Naive thymus-derived CD8-positive, alpha-beta T cell (primary cell): Measurements from ENCODE around the gene ADARB2. TPM values are rescaled to one million over a fixed set of nuclear protein-coding genes. Genes with fewer than 3 reads are reported as not detected.
"Not testable (repeated sequence)": the region's sequence is repeated elsewhere in the genome, so short reads cannot be mapped to it uniquely, and the experiment has no call there.

Experiments
- ATAC-seq, 2 donors: fragments of 150-1000 bp; cut with Tn5 transposase in 1 of 2; sonication (Bioruptor Pico), chemical (Tn5 transposase) in 1 of 2; 1 replicate in 1 of 2; 2 replicates in 1 of 2; pipeline ENCODE4 v1.10.0; 2021; ENCODE audit warnings: mild to moderate bottlenecking in 2 of 2, moderate library complexity in 2 of 2
- POLR2A ChIA-PET: fragments of 350-600 bp; sonication (Branson Sonifier 250); formaldehyde crosslinking; loops from one replicate; lab custom pipeline; 2021; ENCODE audit warnings: antibody characterized with exemption; lab: Charles Lee
- DNase-seq, 10 donors: peaks; one replicate each; pipeline versions ENCODE4 v3.0.0 to v3.0.0-alpha.2; 2020 to 2022
- H3K27ac Mint-ChIP-seq, 10 donors: one replicate each; pipeline ENCODE4 v1.8.0; 2020 to 2022; ENCODE audit warnings: mild to moderate bottlenecking in 10 of 10, mixed read lengths in 10 of 10, moderate library complexity in 4 of 10, inconsistent platforms in 1 of 10
- H3K27me3 Mint-ChIP-seq, 5 donors: one replicate each; pipeline ENCODE4 v1.8.0; 2021 to 2022; ENCODE audit warnings: mixed read lengths in 5 of 5
- H3K36me3 Mint-ChIP-seq, 3 donors: one replicate each; pipeline ENCODE4 v1.8.0; 2020 to 2022; ENCODE audit warnings: mixed read lengths in 3 of 3, mild to moderate bottlenecking in 2 of 3, inconsistent platforms in 1 of 3
- H3K4me1 Mint-ChIP-seq, 4 donors: one replicate each; pipeline ENCODE4 v1.8.0; 2021 to 2022; ENCODE audit warnings: mixed read lengths in 4 of 4
- H3K4me3 Mint-ChIP-seq, 10 donors: one replicate each; pipeline ENCODE4 v1.8.0; 2020 to 2022; ENCODE audit warnings: mild to moderate bottlenecking in 10 of 10, mixed read lengths in 10 of 10, moderate library complexity in 6 of 10, inconsistent platforms in 1 of 10
- H3K9me3 Mint-ChIP-seq, 9 donors: one replicate each; pipeline ENCODE4 v1.8.0; 2020 to 2022; ENCODE audit warnings: mixed read lengths in 9 of 9, mild to moderate bottlenecking in 3 of 9, inconsistent platforms in 1 of 9, moderate library complexity in 1 of 9
- polyA plus RNA-seq, 3 donors: library from polyadenylated mRNA; unstranded; fragments of 300-500 nt; fragmentation: Illumina TruSeq; gene quantifications; one replicate each; pipeline ENCODE4 v1.2.3, GENCODE V29; 2021
- total RNA-seq, 8 experiments: library from RNA in 2 of 8; stranded (reverse) in 2 of 8; gene quantifications; one replicate each; pipeline ENCODE4 v1.2.3 and lab custom pipeline; 2021 to 2026

ADARB2 gene
- total and polyA plus RNA-seq, 5 experiments from 2014 or later, result not detected

DNA sequence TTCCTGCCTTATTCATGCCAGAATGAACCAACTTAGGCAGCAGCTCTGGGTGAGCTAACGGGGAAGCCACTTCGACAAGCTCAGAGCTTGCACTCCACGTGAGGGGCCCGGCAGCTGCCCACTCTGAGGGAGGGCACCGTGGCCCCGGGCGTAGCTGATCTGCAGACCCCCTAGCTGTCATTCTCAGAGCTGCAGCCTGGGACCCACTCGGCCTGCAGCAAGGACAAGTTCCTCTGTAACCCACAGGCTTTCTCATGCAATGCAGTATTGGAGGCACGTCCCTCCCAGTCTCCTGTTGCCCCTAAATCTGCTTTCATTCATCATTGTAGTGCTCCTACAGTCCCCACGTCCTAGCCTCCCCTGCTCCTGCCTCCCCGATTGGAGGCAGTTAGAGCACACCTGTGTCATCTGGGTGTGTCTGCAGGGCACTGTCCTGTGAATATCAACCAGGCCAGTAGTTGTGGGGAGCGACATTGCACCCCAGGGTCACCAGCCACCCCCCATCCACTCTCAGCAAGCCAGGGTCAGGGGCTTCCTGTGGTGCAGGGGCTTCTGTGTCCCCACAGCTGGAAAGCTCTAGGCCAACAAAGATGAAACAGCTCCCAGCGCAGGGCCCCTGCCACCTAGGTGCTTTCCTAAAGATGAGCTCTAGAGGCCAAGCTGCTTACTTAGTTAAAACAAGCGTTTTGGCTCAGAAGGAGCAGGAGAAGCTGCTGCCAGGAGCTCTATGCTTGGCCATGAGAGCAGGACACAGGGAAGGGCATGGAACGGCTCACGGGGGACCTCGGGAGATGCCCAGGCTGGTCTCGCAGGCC lies 333.6 kb downstream of the ADARB2 start:
- Mint-ChIP-seq H3K36me3 (no peaks in the 10 kb centered on the region), H3K9me3 (no peaks in the 10 kb centered on the region), H3K27me3 (peaks cover 5 to 22% (median 14%) of the 10 kb centered on the region in 5 donors), H3K4me3 (no peak overlapping the region), H3K27ac (peak overlapping the region in 1 of 10 donors; percentile 33), H3K4me1 (peaks cover 0 to 2% (median 0%) of the 10 kb centered on the region in 4 donors)
- POLR2A ChIA-PET, result no interaction called here
- ATAC-seq (no peak), DNase-seq (no peak)

DNA sequence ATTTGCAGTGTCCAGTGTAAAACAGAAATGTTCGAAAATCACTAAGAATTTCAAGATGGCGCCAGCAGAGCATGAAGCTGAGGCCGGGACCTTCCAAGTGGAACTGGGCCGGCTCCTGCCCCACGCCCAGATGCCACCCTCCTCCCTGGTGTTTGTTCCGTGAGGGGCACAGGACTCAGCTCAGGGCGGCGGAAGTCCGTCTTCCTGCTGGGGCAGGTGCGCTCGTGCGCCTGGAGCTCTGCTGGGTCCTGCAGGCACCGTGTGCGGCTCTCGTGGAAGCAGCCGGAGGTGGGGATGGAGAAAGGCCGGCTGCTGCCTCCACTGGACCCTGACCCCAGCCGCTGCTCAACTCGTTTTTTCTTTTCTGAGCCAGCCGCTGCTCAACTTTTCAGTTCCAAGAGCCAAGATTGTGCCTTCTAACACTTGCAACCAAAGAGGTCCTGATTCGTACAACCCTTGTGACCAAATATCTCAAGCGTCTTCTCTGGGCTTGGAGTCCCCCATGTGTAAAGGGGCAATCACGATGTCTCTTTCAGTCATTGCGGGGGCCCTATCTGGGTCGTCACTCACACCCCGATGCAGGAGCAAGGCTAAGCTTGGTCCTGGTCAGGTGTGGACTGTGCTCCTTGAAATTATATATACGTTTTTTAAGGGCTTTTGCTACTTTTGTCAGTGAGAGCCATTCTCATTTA lies 334.4 kb downstream of the ADARB2 start:
- Mint-ChIP-seq H3K4me3 (no peak overlapping the region), H3K4me1 (peaks cover 0 to 2% (median 0%) of the 10 kb centered on the region in 4 donors), H3K27ac (no peak overlapping the region), H3K9me3 (no peaks in the 10 kb centered on the region), H3K27me3 (peaks cover 5 to 22% (median 14%) of the 10 kb centered on the region in 5 donors), H3K36me3 (no peaks in the 10 kb centered on the region)
- POLR2A ChIA-PET, result no interaction called here
- no peak for ATAC-seq
- DNase-seq, result no peak

- Mint-ChIP-seq H3K27me3 (peaks cover 5 to 22% (median 14%) of the 10 kb centered on the region in 5 donors), H3K4me1 (peaks cover 0 to 2% (median 0%) of the 10 kb centered on the region in 4 donors), H3K27ac (no peak overlapping the region), H3K4me3 (no peak overlapping the region), H3K9me3 (no peaks in the 10 kb centered on the region), H3K36me3 (no peaks in the 10 kb centered on the region)
- POLR2A ChIA-PET, result no interaction called here
- DNase-seq (no peak), ATAC-seq (no peak)
Measured at GRCh38 chr10:1402016-1402770, 335.1 kb downstream of the ADARB2 start.

- Mint-ChIP-seq H3K4me3 (no peak overlapping the region), H3K27ac (no peak overlapping the region), H3K9me3 (no peaks in the 10 kb centered on the region), H3K4me1 (peaks cover 0 to 2% (median 0%) of the 10 kb centered on the region in 4 donors), H3K36me3 (no peaks in the 10 kb centered on the region), H3K27me3 (peaks cover 5 to 22% (median 14%) of the 10 kb centered on the region in 5 donors)
- POLR2A ChIA-PET, result no interaction called here
- no peak for ATAC-seq
- DNase-seq, result no peak
Measured at GRCh38 chr10:1401071-1401965, 336.0 kb downstream of the ADARB2 start.

DNA sequence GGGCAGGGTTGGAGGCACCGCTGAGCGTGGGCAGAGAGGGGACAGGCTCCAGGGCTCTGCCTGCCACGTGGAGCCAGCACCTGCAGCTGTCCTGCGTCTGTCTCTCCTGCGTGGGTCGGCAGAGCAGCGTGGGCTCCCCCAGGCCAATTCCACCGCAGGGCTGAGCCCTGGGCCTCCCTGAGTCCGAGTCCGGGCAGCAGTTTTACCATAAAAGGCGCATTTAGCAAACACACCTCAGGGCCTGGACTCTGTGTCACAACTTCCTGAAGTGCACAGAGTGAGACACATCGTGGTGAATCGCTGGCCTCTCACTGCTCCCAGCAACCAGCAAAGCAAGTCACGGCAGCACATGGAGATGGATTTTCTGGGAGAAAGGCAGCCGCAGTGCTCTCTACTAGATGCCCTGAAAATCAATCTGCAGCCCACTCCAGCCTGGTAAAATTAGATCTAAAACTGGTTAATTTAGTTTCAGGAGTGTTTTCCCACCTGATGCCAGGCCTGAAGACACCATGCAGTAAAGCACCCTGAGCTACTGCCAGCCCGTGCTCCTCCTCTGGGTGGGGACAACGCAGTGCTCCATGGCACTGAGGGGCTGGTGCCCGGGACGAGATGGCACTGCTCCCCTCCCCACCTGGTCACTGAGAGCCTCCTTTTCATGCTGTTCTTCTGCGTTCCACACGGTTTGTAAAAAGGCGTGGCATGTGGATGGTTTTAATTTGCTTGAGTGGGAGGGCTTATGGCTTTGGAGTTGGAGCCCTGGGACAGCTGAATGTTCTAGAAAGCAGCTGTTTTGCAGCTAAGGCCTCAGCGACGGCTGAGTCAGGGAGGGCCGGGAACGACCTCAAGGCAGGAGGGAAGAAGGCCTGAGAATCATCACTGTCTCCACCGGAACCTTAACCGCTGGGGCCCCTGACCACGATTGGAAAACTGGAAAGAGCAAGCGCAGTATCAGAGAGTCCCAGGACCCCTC lies 336.9 kb downstream of the ADARB2 start:
- Mint-ChIP-seq H3K27ac (no peak overlapping the region), H3K4me1 (peaks cover 0 to 2% (median 0%) of the 10 kb centered on the region in 4 donors), H3K27me3 (peaks cover 5 to 22% (median 12%) of the 10 kb centered on the region in 5 donors), H3K9me3 (no peaks in the 10 kb centered on the region), H3K36me3 (no peaks in the 10 kb centered on the region), H3K4me3 (no peak overlapping the region)
- ATAC-seq (no peak), DNase-seq (peak in 1 of 10 donors; percentile 3)
- POLR2A ChIA-PET, result no interaction called here

GRCh38 chr10:1399431-1400100 lies 337.8 kb downstream of the ADARB2 start:
- H3K27ac Mint-ChIP-seq, result no peak overlapping the region
- POLR2A ChIA-PET, result no interaction called here
- no peak for DNase-seq
- H3K36me3 Mint-ChIP-seq, result no peaks in the 10 kb centered on the region
- H3K9me3 Mint-ChIP-seq, result no peaks in the 10 kb centered on the region
- H3K27me3 Mint-ChIP-seq, result peaks cover 5 to 22% (median 10%) of the 10 kb centered on the region in 5 donors
- H3K4me3 Mint-ChIP-seq, result no peak overlapping the region
- ATAC-seq, result no peak
- peaks cover 0 to 2% (median 0%) of the 10 kb centered on the region in 4 donors for H3K4me1 Mint-ChIP-seq

DNA sequence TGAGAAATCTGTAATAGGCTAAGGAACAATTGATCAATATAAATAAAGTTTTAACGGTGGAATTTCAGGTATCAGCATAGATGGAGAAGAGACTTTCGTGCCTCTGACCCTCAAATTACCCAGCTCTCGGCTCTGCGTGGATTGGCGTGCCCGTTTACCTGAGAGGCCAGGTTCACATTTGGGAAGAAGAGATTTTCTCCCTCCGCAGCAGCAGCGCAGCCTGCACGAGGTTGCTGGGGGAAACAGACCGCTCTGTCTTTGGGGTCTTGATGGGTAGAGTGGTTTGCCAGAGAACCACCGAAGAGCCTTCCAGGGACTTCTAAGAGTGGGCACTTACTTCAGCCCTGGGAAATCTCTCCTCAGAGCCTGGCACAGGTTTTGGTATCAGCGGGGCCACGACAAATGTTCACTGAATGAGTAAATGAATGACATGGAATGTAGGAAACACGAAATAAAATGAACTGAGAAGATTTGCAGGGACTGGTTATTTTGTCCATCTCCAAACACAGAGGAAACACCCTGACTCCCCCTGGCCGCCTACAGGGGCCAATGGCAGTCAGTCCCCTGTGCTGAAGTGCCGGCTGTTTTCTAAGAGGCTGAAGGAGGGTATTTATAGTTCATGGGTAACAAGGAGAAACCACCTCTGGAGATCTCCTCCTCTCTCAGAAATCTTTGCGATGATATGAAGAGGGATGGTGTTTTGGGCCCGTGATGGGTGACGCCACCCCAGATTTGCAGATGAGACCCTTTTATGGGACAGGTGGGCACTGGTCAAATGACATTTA lies 338.5 kb downstream of the ADARB2 start:
- Mint-ChIP-seq H3K4me3 (no peak overlapping the region), H3K36me3 (no peaks in the 10 kb centered on the region), H3K4me1 (peaks cover 0 to 2% (median 0%) of the 10 kb centered on the region in 4 donors), H3K27me3 (peaks cover 5 to 22% (median 10%) of the 10 kb centered on the region in 5 donors), H3K27ac (no peak overlapping the region), H3K9me3 (no peaks in the 10 kb centered on the region)
- ATAC-seq, result no peak
- DNase-seq, result no peak
- POLR2A ChIA-PET, result no interaction called here

- H3K4me3 Mint-ChIP-seq, H3K9me3 Mint-ChIP-seq, ATAC-seq, H3K4me1 Mint-ChIP-seq, H3K36me3 Mint-ChIP-seq, H3K27ac Mint-ChIP-seq, POLR2A ChIA-PET: not testable (repeated sequence)
- peak in 1 of 10 donors; percentile 1 for DNase-seq
- peaks cover 5 to 22% (median 10%) of the 10 kb centered on the region in 5 donors for H3K27me3 Mint-ChIP-seq
Measured at GRCh38 chr10:1398116-1398515, 339.2 kb downstream of the ADARB2 start.

- DNase-seq (no peak), ATAC-seq (no peak)
- Mint-ChIP-seq H3K9me3 (no peaks in the 10 kb centered on the region), H3K27me3 (peaks cover 1 to 22% (median 8%) of the 10 kb centered on the region in 5 donors), H3K4me3 (no peak overlapping the region), H3K4me1 (peaks cover 0 to 2% (median 0%) of the 10 kb centered on the region in 4 donors), H3K27ac (peak overlapping the region in 1 of 10 donors; percentile 43), H3K36me3 (no peaks in the 10 kb centered on the region)
- POLR2A ChIA-PET, result no interaction called here
Measured at GRCh38 chr10:1396297-1396635, 341.1 kb downstream of the ADARB2 start.

DNA sequence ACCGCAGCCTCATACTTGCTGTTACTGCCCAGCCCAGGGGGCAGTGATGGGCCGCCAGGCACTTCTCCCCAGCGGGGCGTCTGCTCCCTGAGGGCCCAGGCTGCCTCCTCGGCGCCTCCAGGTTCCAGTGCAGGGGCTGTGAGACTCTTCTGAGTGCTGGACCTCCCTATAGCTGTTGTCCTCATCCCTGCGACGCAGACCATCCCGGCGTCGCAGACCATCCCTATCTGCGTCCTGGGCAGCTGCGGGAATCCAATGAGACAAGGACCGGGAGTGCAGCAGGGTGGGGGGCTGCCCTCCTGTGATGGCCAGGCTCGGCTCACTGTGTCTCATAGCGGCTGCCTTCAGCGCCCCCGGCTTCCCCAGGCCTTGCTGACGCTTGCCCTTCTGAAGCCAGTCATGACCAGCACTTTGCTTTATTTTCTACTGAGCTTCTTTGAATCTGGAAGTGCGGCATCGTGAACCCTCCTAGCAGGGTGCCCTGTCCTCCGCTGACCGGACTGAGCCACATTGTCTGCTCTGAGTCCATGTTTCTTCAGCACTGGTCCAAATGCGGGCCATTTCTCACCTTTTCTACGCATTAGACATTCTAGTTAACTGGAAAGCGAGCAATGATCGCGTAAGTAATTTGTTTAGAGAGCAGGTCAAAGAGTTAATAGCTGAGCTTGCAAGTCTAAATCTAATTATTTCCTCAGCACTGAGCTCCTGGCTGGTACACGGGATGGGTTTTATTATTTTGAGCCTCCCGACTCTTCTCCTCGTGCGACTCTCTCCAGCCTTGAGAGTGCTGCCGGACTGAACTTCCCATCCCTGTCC lies 341.6 kb downstream of the ADARB2 start:
- Mint-ChIP-seq H3K4me3 (no peak overlapping the region), H3K27me3 (peaks cover 1 to 17% (median 7%) of the 10 kb centered on the region in 5 donors), H3K36me3 (no peaks in the 10 kb centered on the region), H3K27ac (no peak overlapping the region), H3K9me3 (no peaks in the 10 kb centered on the region), H3K4me1 (peaks cover 0 to 2% (median 0%) of the 10 kb centered on the region in 4 donors)
- no peak for ATAC-seq
- DNase-seq, result no peak
- POLR2A ChIA-PET, result no interaction called here
